HepG2 (cell line): ENCODE results near the gene DBNDD2. TPM values are rescaled to one million over a fixed set of nuclear protein-coding genes. Genes with fewer than 3 reads are reported as not detected.

Source experiments
- AHR ChIP-seq: IDR thresholded peaks from 2 replicates; pipeline ENCODE4 v1.6.1; 2018; ENCODE audit warnings: missing genetic modification reagents, missing compliant biosample characterization
- GATAD1 ChIP-seq: IDR thresholded peaks from 2 replicates; pipeline ENCODE4 v1.6.1; 2016; ENCODE audit warnings: missing genetic modification reagents, missing compliant biosample characterization
- KLF16 ChIP-seq, 2 experiments: sonication (generic) in 1 of 2; formaldehyde crosslinking in 1 of 2; IDR thresholded peaks; 2 replicates each; pipeline versions ENCODE4 v1.6.1 to v1.8.0; 2016 to 2023; ENCODE audit warnings: missing genetic modification reagents in 2 of 2, missing compliant biosample characterization in 1 of 2
- MLLT10 ChIP-seq: sonication (generic); formaldehyde crosslinking; IDR thresholded peaks from 2 replicates; pipeline ENCODE4 v1.4.0; 2020; ENCODE audit warnings: missing genetic modification reagents
- NR2F2 ChIP-seq: IDR thresholded peaks from 2 replicates; pipeline ENCODE4 v1.6.1; 2012; ENCODE audit warnings: low read depth, inconsistent platforms, borderline replicate concordance
- REPIN1 ChIP-seq: sonication (generic); formaldehyde crosslinking; IDR thresholded peaks from 2 replicates; pipeline ENCODE4 v1.8.0; 2022; ENCODE audit warnings: missing genetic modification reagents, low read depth, mild to moderate bottlenecking, borderline replicate concordance
- SNAPC2 ChIP-seq: sonication (generic); formaldehyde crosslinking; IDR thresholded peaks from 2 replicates; pipeline ENCODE4 v1.8.1; 2022; ENCODE audit warnings: mild to moderate bottlenecking, missing genetic modification reagents
- TARDBP ChIP-seq: sonication (generic); formaldehyde crosslinking; IDR thresholded peaks from 2 replicates; pipeline ENCODE4 v1.8.0; 2022; ENCODE audit warnings: mild to moderate bottlenecking, missing genetic modification reagents
- ZKSCAN5 ChIP-seq: sonication (generic); formaldehyde crosslinking; IDR thresholded peaks from 2 replicates; pipeline ENCODE4 v1.5.1; 2020; ENCODE audit warnings: mild to moderate bottlenecking, missing genetic modification reagents
- ZNF180 ChIP-seq: sonication (generic); formaldehyde crosslinking; IDR thresholded peaks from 2 replicates; pipeline ENCODE4 v1.4.0; 2020; ENCODE audit warnings: low read depth, missing genetic modification reagents, borderline replicate concordance
- ZNF644 ChIP-seq: IDR thresholded peaks from 2 replicates; pipeline ENCODE4 v1.6.1; 2016; ENCODE audit warnings: low read depth
- ZNF788 ChIP-seq: sonication (generic); formaldehyde crosslinking; IDR thresholded peaks from 2 replicates; pipeline ENCODE4 v1.5.0; 2020; ENCODE audit warnings: mild to moderate bottlenecking, missing genetic modification reagents, borderline replicate concordance
- polyA plus RNA-seq, 8 experiments: library from polyadenylated mRNA; depleted of rRNA in 3 of 8; stranded (reverse) in 7 of 8; unstranded in 1 of 8; fragments of >200 nt; fragmentation: Illumina TruSeq in 4 of 8; extraction: Trizol in 4 of 8; gene quantifications; 2 replicates each; pipeline versions ENCODE4 v1.2.1 to v1.2.3, GENCODE V29; 2011 to 2016; ENCODE audit warnings: low read depth in 4 of 8, missing spikeins in 1 of 8, mixed read lengths in 1 of 8; ENCODE audit not compliant: insufficient read depth in 1 of 8
- total RNA-seq, 5 experiments: library from RNA; depleted of rRNA; stranded (reverse); fragments of >200 nt; fragmentation: Illumina TruSeq; extraction: Trizol; gene quantifications; 2 replicates each; pipeline ENCODE4 v1.2.3, GENCODE V29; 2016; ENCODE audit warnings: low read depth in 1 of 5
- TF ChIP-seq, protein P1 (sequence below): sonication (generic); formaldehyde crosslinking; IDR thresholded peaks from 2 replicates; pipeline ENCODE4 v1.8.1; 2023; ENCODE audit warnings: mild to moderate bottlenecking, missing genetic modification reagents
- TF ChIP-seq, protein P2 (sequence below): sonication (generic); formaldehyde crosslinking; IDR thresholded peaks from 2 replicates; pipeline ENCODE4 v1.4.0; 2020; ENCODE audit warnings: missing genetic modification reagents
- TF ChIP-seq, protein P3 (sequence below): sonication (generic); formaldehyde crosslinking; IDR thresholded peaks from 2 replicates; pipeline ENCODE4 v1.8.1; 2023; ENCODE audit warnings: mild to moderate bottlenecking, inconsistent platforms, moderate library complexity, missing genetic modification reagents, borderline replicate concordance
- TF ChIP-seq, protein P4 (sequence below): sonication (generic); formaldehyde crosslinking; IDR thresholded peaks from 2 replicates; pipeline ENCODE4 v1.8.1; 2023; ENCODE audit warnings: mild to moderate bottlenecking, moderate library complexity, missing genetic modification reagents
- TF ChIP-seq, protein P5 (sequence below): sonication (generic); formaldehyde crosslinking; IDR thresholded peaks from 2 replicates; pipeline ENCODE4 v1.4.0; 2020; ENCODE audit warnings: mild to moderate bottlenecking, missing genetic modification reagents, borderline replicate concordance

Gene DBNDD2
- total and polyA plus RNA-seq, 2 of the 13 experiments (the other 11 are each of a cell fraction or from before 2014, with no cell fraction given) = 16.7 to 47.6 TPM

DNA sequence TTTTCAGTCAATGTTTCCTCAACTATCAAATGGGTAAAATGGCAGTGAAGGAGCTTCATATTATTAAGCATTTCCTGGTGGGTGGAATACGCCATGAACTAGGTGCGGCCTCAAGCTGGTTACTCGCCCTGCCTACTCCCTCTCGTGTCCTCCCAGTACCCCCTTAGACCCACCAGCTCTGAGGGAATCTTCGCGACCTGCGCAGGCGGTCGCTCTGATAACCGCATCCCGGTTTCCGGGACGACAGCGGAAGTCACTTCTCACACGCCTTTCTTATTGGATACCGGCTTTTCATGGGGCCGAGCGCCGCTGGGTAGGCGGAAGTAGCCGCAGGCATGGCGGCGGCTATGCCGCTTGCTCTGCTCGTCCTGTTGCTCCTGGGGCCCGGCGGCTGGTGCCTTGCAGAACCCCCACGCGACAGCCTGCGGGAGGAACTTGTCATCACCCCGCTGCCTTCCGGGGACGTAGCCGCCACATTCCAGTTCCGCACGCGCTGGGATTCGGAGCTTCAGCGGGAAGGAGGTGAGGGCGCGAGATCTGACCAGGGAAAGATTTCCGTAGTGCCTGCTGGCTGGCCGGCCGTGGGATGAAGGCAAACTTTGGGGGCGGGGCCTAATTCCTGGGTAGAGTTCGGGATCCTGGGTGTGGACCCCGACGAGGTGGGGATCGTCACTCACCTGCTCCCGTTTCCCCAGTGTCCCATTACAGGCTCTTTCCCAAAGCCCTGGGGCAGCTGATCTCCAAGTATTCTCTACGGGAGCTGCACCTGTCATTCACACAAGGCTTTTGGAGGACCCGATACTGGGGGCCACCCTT lies 7.9 kb downstream of the DBNDD2 start, which contains the start of gene PIGT (continued):
- TF ChIP-seq KLF16 (CRISPR knock-in tag; IDR thresholded peaks at IDR 0.05) = peak; percentile 56 to 88; a peak in 2 of 4 replicates
- peak; percentile 85 for TF ChIP-seq ZKSCAN5 (CRISPR knock-in tag)
- TF ChIP-seq, protein P1, sequence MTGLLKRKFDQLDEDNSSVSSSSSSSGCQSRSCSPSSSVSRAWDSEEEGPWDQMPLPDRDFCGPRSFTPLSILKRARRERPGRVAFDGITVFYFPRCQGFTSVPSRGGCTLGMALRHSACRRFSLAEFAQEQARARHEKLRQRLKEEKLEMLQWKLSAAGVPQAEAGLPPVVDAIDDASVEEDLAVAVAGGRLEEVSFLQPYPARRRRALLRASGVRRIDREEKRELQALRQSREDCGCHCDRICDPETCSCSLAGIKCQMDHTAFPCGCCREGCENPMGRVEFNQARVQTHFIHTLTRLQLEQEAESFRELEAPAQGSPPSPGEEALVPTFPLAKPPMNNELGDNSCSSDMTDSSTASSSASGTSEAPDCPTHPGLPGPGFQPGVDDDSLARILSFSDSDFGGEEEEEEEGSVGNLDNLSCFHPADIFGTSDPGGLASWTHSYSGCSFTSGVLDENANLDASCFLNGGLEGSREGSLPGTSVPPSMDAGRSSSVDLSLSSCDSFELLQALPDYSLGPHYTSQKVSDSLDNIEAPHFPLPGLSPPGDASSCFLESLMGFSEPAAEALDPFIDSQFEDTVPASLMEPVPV (CRISPR knock-in tag) = peak; percentile 83
- TF ChIP-seq MLLT10 = no peak
- no peak for TF ChIP-seq ZNF180 (CRISPR knock-in tag)
- no peak for TF ChIP-seq NR2F2
- TF ChIP-seq, protein P2, sequence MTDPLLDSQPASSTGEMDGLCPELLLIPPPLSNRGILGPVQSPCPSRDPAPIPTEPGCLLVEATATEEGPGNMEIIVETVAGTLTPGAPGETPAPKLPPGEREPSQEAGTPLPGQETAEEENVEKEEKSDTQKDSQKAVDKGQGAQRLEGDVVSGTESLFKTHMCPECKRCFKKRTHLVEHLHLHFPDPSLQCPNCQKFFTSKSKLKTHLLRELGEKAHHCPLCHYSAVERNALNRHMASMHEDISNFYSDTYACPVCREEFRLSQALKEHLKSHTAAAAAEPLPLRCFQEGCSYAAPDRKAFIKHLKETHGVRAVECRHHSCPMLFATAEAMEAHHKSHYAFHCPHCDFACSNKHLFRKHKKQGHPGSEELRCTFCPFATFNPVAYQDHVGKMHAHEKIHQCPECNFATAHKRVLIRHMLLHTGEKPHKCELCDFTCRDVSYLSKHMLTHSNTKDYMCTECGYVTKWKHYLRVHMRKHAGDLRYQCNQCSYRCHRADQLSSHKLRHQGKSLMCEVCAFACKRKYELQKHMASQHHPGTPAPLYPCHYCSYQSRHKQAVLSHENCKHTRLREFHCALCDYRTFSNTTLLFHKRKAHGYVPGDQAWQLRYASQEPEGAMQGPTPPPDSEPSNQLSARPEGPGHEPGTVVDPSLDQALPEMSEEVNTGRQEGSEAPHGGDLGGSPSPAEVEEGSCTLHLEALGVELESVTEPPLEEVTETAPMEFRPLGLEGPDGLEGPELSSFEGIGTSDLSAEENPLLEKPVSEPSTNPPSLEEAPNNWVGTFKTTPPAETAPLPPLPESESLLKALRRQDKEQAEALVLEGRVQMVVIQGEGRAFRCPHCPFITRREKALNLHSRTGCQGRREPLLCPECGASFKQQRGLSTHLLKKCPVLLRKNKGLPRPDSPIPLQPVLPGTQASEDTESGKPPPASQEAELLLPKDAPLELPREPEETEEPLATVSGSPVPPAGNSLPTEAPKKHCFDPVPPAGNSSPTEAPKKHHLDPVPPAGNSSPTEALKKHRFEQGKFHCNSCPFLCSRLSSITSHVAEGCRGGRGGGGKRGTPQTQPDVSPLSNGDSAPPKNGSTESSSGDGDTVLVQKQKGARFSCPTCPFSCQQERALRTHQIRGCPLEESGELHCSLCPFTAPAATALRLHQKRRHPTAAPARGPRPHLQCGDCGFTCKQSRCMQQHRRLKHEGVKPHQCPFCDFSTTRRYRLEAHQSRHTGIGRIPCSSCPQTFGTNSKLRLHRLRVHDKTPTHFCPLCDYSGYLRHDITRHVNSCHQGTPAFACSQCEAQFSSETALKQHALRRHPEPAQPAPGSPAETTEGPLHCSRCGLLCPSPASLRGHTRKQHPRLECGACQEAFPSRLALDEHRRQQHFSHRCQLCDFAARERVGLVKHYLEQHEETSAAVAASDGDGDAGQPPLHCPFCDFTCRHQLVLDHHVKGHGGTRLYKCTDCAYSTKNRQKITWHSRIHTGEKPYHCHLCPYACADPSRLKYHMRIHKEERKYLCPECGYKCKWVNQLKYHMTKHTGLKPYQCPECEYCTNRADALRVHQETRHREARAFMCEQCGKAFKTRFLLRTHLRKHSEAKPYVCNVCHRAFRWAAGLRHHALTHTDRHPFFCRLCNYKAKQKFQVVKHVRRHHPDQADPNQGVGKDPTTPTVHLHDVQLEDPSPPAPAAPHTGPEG (CRISPR knock-in tag) = peak; percentile 88
- TF ChIP-seq, protein P3, sequence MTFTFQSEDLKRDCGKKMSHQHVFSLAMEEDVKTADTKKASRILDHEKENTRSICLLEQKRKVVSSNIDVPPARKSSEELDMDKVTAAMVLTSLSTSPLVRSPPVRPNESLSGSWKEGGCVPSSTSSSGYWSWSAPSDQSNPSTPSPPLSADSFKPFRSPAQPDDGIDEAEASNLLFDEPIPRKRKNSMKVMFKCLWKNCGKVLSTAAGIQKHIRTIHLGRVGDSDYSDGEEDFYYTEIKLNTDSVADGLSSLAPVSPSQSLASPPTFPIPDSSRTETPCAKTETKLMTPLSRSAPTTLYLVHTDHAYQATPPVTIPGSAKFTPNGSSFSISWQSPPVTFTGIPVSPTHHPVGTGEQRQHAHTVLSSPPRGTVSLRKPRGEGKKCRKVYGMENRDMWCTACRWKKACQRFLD (CRISPR knock-in tag) = peak; percentile 97
- peak; percentile 78 for TF ChIP-seq REPIN1 (CRISPR knock-in tag)
- TF ChIP-seq AHR (CRISPR knock-in tag) = peak; percentile 77; the same call in 1 of the 2 replicates
- peak; percentile 94 for TF ChIP-seq TARDBP
- peak; percentile 78 for TF ChIP-seq SNAPC2
- TF ChIP-seq, protein P4, sequence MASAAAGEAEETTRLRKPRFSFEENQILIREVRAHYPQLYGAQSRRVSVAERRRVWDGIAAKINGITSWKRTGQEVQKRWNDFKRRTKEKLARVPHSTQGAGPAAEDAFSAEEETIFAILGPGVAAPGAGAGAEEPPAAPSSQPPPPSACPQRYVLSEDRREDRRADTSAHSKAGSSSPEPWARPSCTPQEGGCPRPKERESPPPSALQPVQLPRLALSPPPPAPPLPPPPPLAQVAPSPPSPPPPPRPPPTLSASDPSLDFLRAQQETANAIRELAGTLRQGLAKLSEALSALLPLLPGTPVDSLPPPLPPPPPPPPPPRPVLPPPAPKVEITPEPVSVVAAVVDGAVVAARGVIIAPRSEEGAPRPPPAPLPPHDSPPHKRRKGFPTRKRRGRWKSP (CRISPR knock-in tag) = peak; percentile 92
- TF ChIP-seq, protein P5, sequence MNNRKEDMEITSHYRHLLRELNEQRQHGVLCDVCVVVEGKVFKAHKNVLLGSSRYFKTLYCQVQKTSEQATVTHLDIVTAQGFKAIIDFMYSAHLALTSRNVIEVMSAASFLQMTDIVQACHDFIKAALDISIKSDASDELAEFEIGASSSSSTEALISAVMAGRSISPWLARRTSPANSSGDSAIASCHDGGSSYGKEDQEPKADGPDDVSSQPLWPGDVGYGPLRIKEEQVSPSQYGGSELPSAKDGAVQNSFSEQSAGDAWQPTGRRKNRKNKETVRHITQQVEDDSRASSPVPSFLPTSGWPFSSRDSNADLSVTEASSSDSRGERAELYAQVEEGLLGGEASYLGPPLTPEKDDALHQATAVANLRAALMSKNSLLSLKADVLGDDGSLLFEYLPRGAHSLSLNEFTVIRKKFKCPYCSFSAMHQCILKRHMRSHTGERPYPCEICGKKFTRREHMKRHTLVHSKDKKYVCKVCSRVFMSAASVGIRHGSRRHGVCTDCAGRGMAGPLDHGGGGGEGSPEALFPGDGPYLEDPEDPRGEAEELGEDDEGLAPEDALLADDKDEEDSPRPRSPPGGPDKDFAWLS (CRISPR knock-in tag) = no peak
- TF ChIP-seq ZNF644 (CRISPR knock-in tag) = peak; percentile 29; the same call in 1 of the 2 replicates
- TF ChIP-seq GATAD1 (CRISPR knock-in tag) = peak; percentile 100
- TF ChIP-seq ZNF788 (CRISPR knock-in tag) = peak; percentile 98; the same call in 1 of the 2 replicates
